Measurements from ENCODE around the gene GDA.

DNA sequence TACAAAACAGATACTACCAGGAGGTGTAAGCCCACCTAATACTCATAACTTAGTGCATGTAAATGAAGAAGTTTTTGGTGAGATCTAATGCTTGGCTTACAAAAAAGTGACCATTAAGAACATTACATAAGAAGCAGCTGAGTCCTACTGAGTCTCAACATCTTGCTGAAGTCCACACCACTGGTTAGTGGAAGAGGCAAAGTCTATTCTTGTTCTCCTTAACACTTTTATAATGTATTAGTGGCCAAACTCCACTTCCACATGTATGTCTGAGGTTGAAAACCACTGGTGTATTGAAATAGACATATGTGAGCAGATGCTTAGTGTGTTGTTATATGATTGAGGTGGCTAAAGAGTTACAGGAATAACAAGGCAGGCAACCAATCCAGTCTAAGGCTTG is 18.9 kb upstream of the GDA start:
- no peak for TF ChIP-seq NFIC (IDR thresholded peaks at IDR 0.05)
- no peak for TF ChIP-seq YY1 (IDR thresholded peaks at IDR 0.05; ENCODE audit: low read depth)
- TF ChIP-seq TAF1 (IDR thresholded peaks at IDR 0.05; ENCODE audit: low read depth) = no peak
- no peak for TF ChIP-seq ZBTB7A (IDR thresholded peaks at IDR 0.05; ENCODE audit: low read depth)
